ENCODE data around the gene CCDC170. TPM values are rescaled to one million over a fixed set of nuclear protein-coding genes. Genes with fewer than 3 reads are reported as not detected.

CCDC170 gene
- total and polyA plus RNA-seq, 9 of the 15 experiments (the other 6 are each of a cell fraction or from before 2014, with no cell fraction given): 0.01 to 0.18 (median 0.05) TPM; not detected in 6

- intact Hi-C loops (cut with micrococcal nuclease): no loop called here
- H2AFZ ChIP-seq (ENCODE audit: low read depth, low read length): no peak overlapping the region
Observed at GRCh38 chr6:151665329-151665728, 171.5 kb downstream of the CCDC170 start.

GRCh38 chr6:151666526-151666925 is 172.7 kb downstream of the CCDC170 start:
- H3K9ac ChIP-seq (ENCODE audit: insufficient read depth in 1 of 2, low read depth in 2 of 2, low read length in 2 of 2): no peak overlapping the region
- no peaks in the 10 kb centered on the region for H4K20me1 ChIP-seq (replicated peaks; ENCODE audit: control insufficient read depth, insufficient read depth, low read length)
- WGBS (ENCODE audit: insufficient coverage, low coverage, missing lambda C conversion rate): 0% methylated on average over 2 of the region's 2 CpGs
- peaks cover 0 to 8% of the 10 kb centered on the region in 2 experiments; a peak in 1 of 5 replicates for H3K27me3 ChIP-seq (ENCODE audit: control insufficient read depth in 2 of 2, insufficient read depth in 2 of 2, low read length in 2 of 2)
- no peaks in the 10 kb centered on the region for H3K9me1 ChIP-seq (ENCODE audit: control insufficient read depth, insufficient read depth, low read length)
- no peaks in the 10 kb centered on the region for H3K79me2 ChIP-seq (ENCODE audit: control insufficient read depth, insufficient read depth, low read length)
- TF ChIP-seq E2F6 (IDR thresholded peaks at IDR 0.05; ENCODE audit: borderline replicate concordance in 1 of 2, extremely low read depth in 1 of 2, insufficient read depth in 1 of 2, insufficient read length in 1 of 2, low read depth in 1 of 2, low read length in 1 of 2, poor library complexity in 1 of 2, severe bottlenecking in 1 of 2): no peak
- no peaks in the 10 kb centered on the region for H3K4me1 ChIP-seq (replicated peaks in 1 of 2; ENCODE audit: control insufficient read depth in 2 of 2, insufficient read depth in 2 of 2, low read length in 2 of 2)
- no peak overlapping the region for H2AFZ ChIP-seq (ENCODE audit: low read depth, low read length)
- H3K4me2 ChIP-seq (ENCODE audit: insufficient read depth, low read length): no peak overlapping the region
- CTCF ChIA-PET (ENCODE audit: low intra/inter-chr PET ratio): no interaction called here
- no peak for FAIRE-seq
- ATAC-seq: no peak
- H3K9me3 ChIP-seq (replicated peaks; ENCODE audit: control insufficient read depth, insufficient read depth, low read depth, low read length): no peaks in the 10 kb centered on the region
- no TSS peak for BruUV-seq (replicated peaks)
- intact Hi-C loops (cut with micrococcal nuclease): no loop called here
- in situ Hi-C loops (cut with MboI): no loop called here
- no peaks in the 10 kb centered on the region for H3K36me3 ChIP-seq (ENCODE audit: control insufficient read depth, insufficient read depth, low read length)
- POLR2A ChIA-PET: no interaction called here
- H3K27ac ChIP-seq (ENCODE audit: extremely low read depth, low read depth, low read length): no peak overlapping the region
- no peak overlapping the region for H3K4me3 ChIP-seq
- DNase-seq (ENCODE audit: extremely low read depth in 1 of 4, low spot score in 3 of 4): no peak

More at GRCh38 chr6:151665329-151665728, 171.5 kb downstream of the CCDC170 start:
- 0% methylated on average over 7 of the region's 7 CpGs for WGBS (ENCODE audit: insufficient coverage, low coverage, missing lambda C conversion rate)
- Histone ChIP-seq H3K4me1 (replicated peaks in 1 of 2; ENCODE audit: control insufficient read depth in 2 of 2, insufficient read depth in 2 of 2, low read length in 2 of 2) (no peaks in the 10 kb centered on the region), H3K4me3 (no peak overlapping the region), H3K9me1 (ENCODE audit: control insufficient read depth, insufficient read depth, low read length) (no peaks in the 10 kb centered on the region), H3K36me3 (ENCODE audit: control insufficient read depth, insufficient read depth, low read length) (no peaks in the 10 kb centered on the region), H3K4me2 (ENCODE audit: insufficient read depth, low read length) (no peak overlapping the region), H3K27ac (ENCODE audit: extremely low read depth, low read depth, low read length) (no peak overlapping the region), H3K27me3 (ENCODE audit: control insufficient read depth in 2 of 2, insufficient read depth in 2 of 2, low read length in 2 of 2) (peaks cover 0 to 8% of the 10 kb centered on the region in 2 experiments; a peak in 1 of 5 replicates), H3K79me2 (ENCODE audit: control insufficient read depth, insufficient read depth, low read length) (no peaks in the 10 kb centered on the region), H3K9me3 (replicated peaks; ENCODE audit: control insufficient read depth, insufficient read depth, low read depth, low read length) (no peaks in the 10 kb centered on the region), H3K9ac (ENCODE audit: insufficient read depth in 1 of 2, low read depth in 2 of 2, low read length in 2 of 2) (no peak overlapping the region), H4K20me1 (replicated peaks; ENCODE audit: control insufficient read depth, insufficient read depth, low read length) (no peaks in the 10 kb centered on the region)
- FAIRE-seq: no peak
- ChIA-PET CTCF (ENCODE audit: low intra/inter-chr PET ratio) (no interaction called here), POLR2A (interaction anchor here (0.7 to 1.1 kb wide), 2 partner anchors 10 to 25 kb away, joined by 3 read pairs; no protein-coding TSS in a partner anchor)
- no peak for ATAC-seq
- DNase-seq (ENCODE audit: extremely low read depth in 1 of 4, low spot score in 3 of 4): no peak
- TF ChIP-seq TFAM (CRISPR knock-in tag; conservative IDR thresholded peaks at IDR 0.05): no peak
- TF ChIP-seq SMAD4 (CRISPR knock-in tag; conservative IDR thresholded peaks at IDR 0.05): no peak
- no peak for TF ChIP-seq TCF3 (CRISPR knock-in tag; IDR thresholded peaks at IDR 0.05)
- no peak for TF ChIP-seq RBM39 (optimal IDR thresholded peaks at IDR 0.05; ENCODE audit: low read depth, low read length)
- no peak for TF ChIP-seq PHF8 (IDR thresholded peaks at IDR 0.05; ENCODE audit: borderline replicate concordance, low read length)
- TF ChIP-seq GATA2 (CRISPR knock-in tag; IDR thresholded peaks at IDR 0.05): no peak
- in situ Hi-C loops (cut with MboI): no loop called here
- BruUV-seq (replicated peaks): no TSS peak
